HFFc6 (cell line): Measurements from ENCODE around the gene RASEF. TPM values are rescaled to one million over a fixed set of nuclear protein-coding genes. Genes with fewer than 3 reads are reported as not detected.
"Not testable (repeated sequence)": the region's sequence is repeated elsewhere in the genome, so short reads cannot be mapped to it uniquely, and the experiment has no call there.

Experiments
- DNase-seq: peaks from one replicate; pipeline ENCODE4 v3.0.0-alpha.2; 2018
- H3K27ac Mint-ChIP-seq: 2 replicates; pipeline ENCODE4 v1.8.0; 2020; ENCODE audit warnings: mild to moderate bottlenecking, mixed read lengths
- H3K27me3 Mint-ChIP-seq: 2 replicates; pipeline ENCODE4 v1.8.0; 2021; ENCODE audit warnings: mild to moderate bottlenecking, moderate library complexity, mixed read lengths; ENCODE audit not compliant: insufficient read depth
- H3K36me3 Mint-ChIP-seq: 2 replicates; pipeline ENCODE4 v1.8.0; 2021; ENCODE audit warnings: low read depth, mixed read lengths
- H3K4me1 Mint-ChIP-seq: 2 replicates; pipeline ENCODE4 v1.8.0; 2020; ENCODE audit warnings: low read depth, mixed read lengths
- H3K4me3 Mint-ChIP-seq: 2 replicates; pipeline ENCODE4 v1.8.0; 2020; ENCODE audit warnings: mild to moderate bottlenecking, moderate library complexity, mixed read lengths
- H3K9me3 Mint-ChIP-seq: 2 replicates; pipeline ENCODE4 v1.8.0; 2020; ENCODE audit warnings: mild to moderate bottlenecking, mixed read lengths
- CTCF ChIP-seq: fragments of 200-600 bp; sonication (generic); IDR thresholded peaks from 2 replicates; pipeline ENCODE4 v1.5.0; 2021; ENCODE audit warnings: antibody characterized with exemption, mild to moderate bottlenecking
- total RNA-seq, 6 experiments: library from RNA; stranded (reverse); fragmentation: NEBNext Ultra II Directional; extraction: Animal tissue kit (Norgen Biotek cat#: 25700); gene quantifications; 2 replicates in 1 of 6; 3 replicates in 5 of 6; pipeline ENCODE4 v1.2.3, GENCODE V29; 2021

The RASEF gene
- total RNA-seq, 6 experiments from 2014 or later = 0.05 to 0.10 (median 0.08) TPM; not detected in 3

GRCh38 chr9:83106263-83106662, 43.3 kb upstream of the RASEF start:
- Mint-ChIP-seq H3K9me3 (no peaks in the 10 kb centered on the region), H3K27ac (no peak overlapping the region), H3K36me3 (no peaks in the 10 kb centered on the region), H3K27me3 (no peaks in the 10 kb centered on the region; the same call in 1 of the 2 replicates), H3K4me3 (no peak overlapping the region), H3K4me1 (no peaks in the 10 kb centered on the region)
- no peak for DNase-seq
- TF ChIP-seq CTCF = no peak

- no peak overlapping the region for H3K27ac Mint-ChIP-seq
- H3K9me3 Mint-ChIP-seq = peaks cover 2% of the 10 kb centered on the region; the same call in 1 of the 2 replicates
- TF ChIP-seq CTCF = no peak
- H3K4me3 Mint-ChIP-seq = no peak overlapping the region
- peaks cover 1% of the 10 kb centered on the region; the same call in 1 of the 2 replicates for H3K27me3 Mint-ChIP-seq
- H3K4me1 Mint-ChIP-seq = no peaks in the 10 kb centered on the region
- no peak for DNase-seq
- no peaks in the 10 kb centered on the region for H3K36me3 Mint-ChIP-seq
Measured at GRCh38 chr9:83097633-83098032, 34.7 kb upstream of the RASEF start.

GRCh38 chr9:83093311-83093710, 30.4 kb upstream of the RASEF start:
- not testable (repeated sequence) for H3K27me3 Mint-ChIP-seq, H3K9me3 Mint-ChIP-seq, H3K36me3 Mint-ChIP-seq, H3K27ac Mint-ChIP-seq, DNase-seq, H3K4me3 Mint-ChIP-seq, H3K4me1 Mint-ChIP-seq

GRCh38 chr9:83081846-83082245, 18.9 kb upstream of the RASEF start:
- Mint-ChIP-seq H3K4me1 (no peaks in the 10 kb centered on the region), H3K27ac (no peak overlapping the region), H3K9me3 (no peaks in the 10 kb centered on the region), H3K4me3 (no peak overlapping the region), H3K27me3 (0 out of 2 replicates have a peak, but pooled peaks cover 2% of the 10 kb centered on the region), H3K36me3 (no peaks in the 10 kb centered on the region)
- no peak for DNase-seq
- no peak for TF ChIP-seq CTCF

- no peaks in the 10 kb centered on the region for H3K36me3 Mint-ChIP-seq
- H3K27me3 Mint-ChIP-seq = 0 out of 2 replicates have a peak, but pooled peaks cover 2% of the 10 kb centered on the region
- H3K27ac Mint-ChIP-seq = no peak overlapping the region
- no peaks in the 10 kb centered on the region for H3K9me3 Mint-ChIP-seq
- TF ChIP-seq CTCF = no peak
- DNase-seq = no peak
- H3K4me1 Mint-ChIP-seq = no peaks in the 10 kb centered on the region
- no peak overlapping the region for H3K4me3 Mint-ChIP-seq
Measured at GRCh38 chr9:83081010-83081409, 18.1 kb upstream of the RASEF start.

- not testable (repeated sequence) for H3K27ac Mint-ChIP-seq, DNase-seq, H3K36me3 Mint-ChIP-seq, H3K4me3 Mint-ChIP-seq, H3K27me3 Mint-ChIP-seq, H3K9me3 Mint-ChIP-seq, H3K4me1 Mint-ChIP-seq
Measured at GRCh38 chr9:83075932-83076331, 13.0 kb upstream of the RASEF start.

GRCh38 chr9:83072498-83072897, 9.6 kb upstream of the RASEF start:
- H3K27ac Mint-ChIP-seq, H3K27me3 Mint-ChIP-seq, H3K4me3 Mint-ChIP-seq, DNase-seq, H3K9me3 Mint-ChIP-seq, H3K36me3 Mint-ChIP-seq: not testable (repeated sequence)
- H3K4me1 Mint-ChIP-seq = peaks cover 29% of the 10 kb centered on the region
